Neural progenitor cell (in vitro differentiated cells): ENCODE measurements around the gene GP9.

Experiments
- CTCF ChIP-seq: fragments of 200-600 bp; sonication (generic); IDR thresholded peaks from 2 replicates; pipeline ENCODE4 v1.5.1; 2017; ENCODE audit warnings: antibody characterized with exemption, mild to moderate bottlenecking
- EZH2phosphoT487 ChIP-seq: fragments of 200-600 bp; sonication (generic); IDR thresholded peaks from 2 replicates; pipeline ENCODE4 v1.6.1; 2017; ENCODE audit warnings: antibody characterized with exemption

- TF ChIP-seq EZH2phosphoT487, result no peak
- TF ChIP-seq CTCF, result no peak
Observed at GRCh38 chr3:129035360-129036221, 25.0 kb upstream of the GP9 start.
